Measurements from ENCODE around the gene POLRMT.
"Not testable (repeated sequence)": the region's sequence is repeated elsewhere in the genome, so short reads cannot be mapped to it uniquely, and the experiment has no call there.

The POLRMT gene

DNA sequence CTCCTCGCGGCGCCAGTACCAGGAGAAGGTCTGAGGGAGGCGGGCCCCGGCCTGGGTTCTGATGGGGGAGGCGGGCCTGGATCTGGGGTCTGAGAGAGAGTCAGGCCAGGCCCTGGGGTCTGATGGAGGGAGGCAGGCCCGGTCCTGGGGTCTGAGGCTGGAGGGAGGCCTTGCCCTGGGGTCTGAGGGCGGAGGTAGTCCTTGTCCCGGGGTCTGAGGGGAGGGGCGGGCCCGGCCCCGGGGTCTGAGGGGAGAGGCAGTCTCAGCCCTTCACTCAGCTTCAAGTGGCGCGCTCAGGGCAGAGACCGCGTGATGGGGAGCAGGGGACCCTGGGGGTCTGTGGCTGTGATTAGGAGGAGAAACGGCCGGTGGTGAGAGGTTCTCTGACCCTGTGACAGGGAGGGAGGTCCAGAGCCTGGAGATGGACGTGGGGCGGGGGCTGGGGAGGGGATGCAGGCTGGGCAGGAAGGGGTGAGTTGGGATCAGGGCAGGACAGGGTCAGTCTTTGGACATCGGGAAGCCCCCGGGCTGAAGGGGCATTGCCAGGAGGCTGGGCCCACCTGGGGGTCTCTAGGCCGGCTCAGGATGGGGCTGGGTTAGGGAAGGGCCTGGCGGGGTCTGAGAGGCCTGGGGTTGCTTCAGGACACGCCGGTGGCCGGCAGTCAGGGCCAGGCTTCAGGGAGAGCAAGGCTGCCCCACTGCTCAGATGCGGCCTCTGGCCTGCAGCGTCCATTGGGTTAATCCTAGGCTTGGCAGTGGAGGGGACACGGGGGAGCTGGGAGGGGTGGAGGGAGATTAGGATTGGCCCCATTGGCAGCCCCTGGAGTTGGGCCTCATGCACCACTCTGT lies 25.0 kb downstream of the POLRMT start:
- Mint-ChIP-seq H3K4me3 (no peak overlapping the region), H3K36me3 (ENCODE audit: low read depth) (peaks cover 9% of the 10 kb centered on the region), H3K27me3 (ENCODE audit: low read depth) (no peaks in the 10 kb centered on the region), H3K4me1 (peaks cover 11% of the 10 kb centered on the region), H3K9me3 (no peaks in the 10 kb centered on the region), H3K27ac (no peak overlapping the region)
- TF ChIP-seq, protein P1, sequence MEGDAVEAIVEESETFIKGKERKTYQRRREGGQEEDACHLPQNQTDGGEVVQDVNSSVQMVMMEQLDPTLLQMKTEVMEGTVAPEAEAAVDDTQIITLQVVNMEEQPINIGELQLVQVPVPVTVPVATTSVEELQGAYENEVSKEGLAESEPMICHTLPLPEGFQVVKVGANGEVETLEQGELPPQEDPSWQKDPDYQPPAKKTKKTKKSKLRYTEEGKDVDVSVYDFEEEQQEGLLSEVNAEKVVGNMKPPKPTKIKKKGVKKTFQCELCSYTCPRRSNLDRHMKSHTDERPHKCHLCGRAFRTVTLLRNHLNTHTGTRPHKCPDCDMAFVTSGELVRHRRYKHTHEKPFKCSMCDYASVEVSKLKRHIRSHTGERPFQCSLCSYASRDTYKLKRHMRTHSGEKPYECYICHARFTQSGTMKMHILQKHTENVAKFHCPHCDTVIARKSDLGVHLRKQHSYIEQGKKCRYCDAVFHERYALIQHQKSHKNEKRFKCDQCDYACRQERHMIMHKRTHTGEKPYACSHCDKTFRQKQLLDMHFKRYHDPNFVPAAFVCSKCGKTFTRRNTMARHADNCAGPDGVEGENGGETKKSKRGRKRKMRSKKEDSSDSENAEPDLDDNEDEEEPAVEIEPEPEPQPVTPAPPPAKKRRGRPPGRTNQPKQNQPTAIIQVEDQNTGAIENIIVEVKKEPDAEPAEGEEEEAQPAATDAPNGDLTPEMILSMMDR (IDR thresholded peaks at IDR 0.05; ENCODE audit: unreplicated experiment in 3 of 3) = no peak

DNA sequence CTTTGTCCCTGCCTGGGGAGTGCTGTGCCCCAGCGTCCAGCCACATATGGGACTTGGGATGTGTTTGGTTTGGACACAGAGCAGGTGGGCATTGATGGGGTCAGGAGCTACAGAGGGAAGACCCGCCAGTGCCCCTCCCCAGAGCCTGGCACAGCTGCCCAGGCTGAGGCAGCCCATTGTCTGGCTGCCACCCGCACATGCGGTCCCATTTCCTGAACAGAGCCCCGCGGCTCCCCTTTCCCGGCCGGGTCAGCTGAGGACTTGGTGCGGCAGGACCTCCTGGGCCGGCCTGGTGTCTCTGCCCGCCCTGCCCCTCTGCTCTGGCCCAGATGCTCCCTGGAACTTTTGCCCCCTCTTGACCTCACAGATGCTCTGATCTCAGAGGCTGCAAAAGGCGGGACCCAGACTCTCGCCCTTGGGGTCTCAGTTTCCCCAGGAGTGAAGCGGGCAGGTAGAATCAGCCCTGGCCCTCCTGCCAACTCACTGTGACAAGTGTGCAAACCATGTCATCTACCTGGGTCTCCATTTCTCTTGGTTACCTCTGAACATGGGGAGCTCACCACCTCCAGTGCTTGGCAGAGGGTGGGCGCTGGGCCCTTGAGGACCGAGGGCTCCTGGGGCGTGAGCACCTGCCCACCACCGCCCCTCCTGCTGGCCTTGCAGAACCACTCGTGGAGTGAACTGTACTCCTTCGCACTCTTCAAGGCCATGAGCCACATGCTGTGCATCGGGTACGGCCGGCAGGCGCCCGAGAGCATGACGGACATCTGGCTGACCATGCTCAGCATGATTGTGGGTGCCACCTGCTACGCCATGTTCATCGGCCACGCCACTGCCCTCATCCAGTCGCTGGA lies 25.8 kb downstream of the POLRMT start:
- TF ChIP-seq, protein P1 (IDR thresholded peaks at IDR 0.05; ENCODE audit: unreplicated experiment in 3 of 3) = no peak
- Mint-ChIP-seq H3K4me1 (peaks cover 11% of the 10 kb centered on the region), H3K27ac (no peak overlapping the region), H3K36me3 (ENCODE audit: low read depth) (peaks cover 5% of the 10 kb centered on the region), H3K4me3 (no peak overlapping the region), H3K27me3 (ENCODE audit: low read depth) (no peaks in the 10 kb centered on the region), H3K9me3 (peaks cover 1% of the 10 kb centered on the region)

DNA sequence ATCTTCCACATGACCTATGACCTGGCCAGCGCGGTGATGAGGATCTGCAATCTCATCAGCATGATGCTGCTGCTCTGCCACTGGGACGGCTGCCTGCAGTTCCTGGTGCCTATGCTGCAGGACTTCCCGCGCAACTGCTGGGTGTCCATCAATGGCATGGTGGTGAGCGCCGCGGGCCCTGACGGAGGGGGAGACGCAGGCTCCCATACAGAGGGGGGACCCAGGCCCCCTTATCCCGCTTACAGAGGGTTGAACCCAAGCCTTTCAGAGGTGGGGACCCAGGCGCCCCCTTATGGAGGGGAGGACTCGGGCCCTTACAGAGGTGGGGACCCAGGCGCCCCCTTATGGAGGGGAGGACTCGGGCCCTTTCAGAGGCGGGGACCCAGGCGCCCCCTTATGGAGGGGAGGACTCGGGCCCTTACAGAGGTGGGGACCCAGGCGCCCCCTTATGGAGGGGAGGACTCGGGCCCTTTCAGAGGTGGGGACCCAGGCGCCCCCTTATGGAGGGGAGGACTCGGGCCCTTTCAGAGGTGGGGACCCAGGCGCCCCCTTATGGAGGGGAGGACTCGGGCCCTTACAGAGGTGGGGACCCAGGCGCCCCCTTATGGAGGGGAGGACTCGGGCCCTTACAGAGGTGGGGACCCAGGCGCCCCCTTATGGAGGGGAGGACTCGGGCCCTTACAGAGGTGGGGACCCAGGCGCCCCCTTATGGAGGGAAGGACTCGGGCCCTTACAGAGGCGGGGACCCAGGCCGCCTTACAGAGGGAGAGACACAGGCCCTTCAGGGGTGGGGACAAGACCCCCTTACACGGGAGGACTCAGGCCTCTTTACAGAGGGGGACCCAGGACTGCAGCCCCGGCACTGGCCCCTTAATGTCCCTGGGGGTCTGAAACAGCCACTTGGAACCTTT lies 28.0 kb downstream of the POLRMT start:
- H3K9me3 Mint-ChIP-seq; H3K36me3 Mint-ChIP-seq (ENCODE audit: low read depth); H3K27ac Mint-ChIP-seq; H3K4me1 Mint-ChIP-seq; H3K27me3 Mint-ChIP-seq (ENCODE audit: low read depth); H3K4me3 Mint-ChIP-seq: not testable (repeated sequence)

DNA sequence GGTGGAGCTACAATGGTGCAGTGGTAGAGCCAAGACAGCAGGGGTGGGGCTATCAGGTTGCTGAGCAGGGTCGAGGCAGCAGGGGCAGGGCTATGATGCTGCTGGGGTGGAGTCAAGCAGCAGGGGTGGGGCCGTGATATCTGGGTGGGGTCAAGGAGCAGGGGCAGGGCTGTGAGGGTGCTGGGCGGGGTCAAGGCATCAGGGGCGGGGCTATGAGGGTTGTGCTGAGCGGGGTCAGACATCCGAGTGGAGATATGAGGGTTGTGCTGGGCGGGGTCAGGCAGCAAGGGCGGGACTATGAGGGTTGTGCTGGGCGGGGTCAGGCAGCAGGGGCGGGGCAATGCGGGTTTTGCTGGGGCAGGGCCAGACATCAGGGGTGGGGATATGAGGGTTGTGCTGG lies 29.0 kb downstream of the POLRMT start:
- peaks cover 4% of the 10 kb centered on the region for H3K36me3 Mint-ChIP-seq (ENCODE audit: low read depth)
- H3K27ac Mint-ChIP-seq = no peak overlapping the region
- H3K27me3 Mint-ChIP-seq (ENCODE audit: low read depth) = no peaks in the 10 kb centered on the region
- H3K4me3 Mint-ChIP-seq = no peak overlapping the region
- TF ChIP-seq, protein P1 (IDR thresholded peaks at IDR 0.05; ENCODE audit: unreplicated experiment in 3 of 3) = no peak
- H3K9me3 Mint-ChIP-seq = peaks cover 9% of the 10 kb centered on the region
- H3K4me1 Mint-ChIP-seq = no peaks in the 10 kb centered on the region

DNA sequence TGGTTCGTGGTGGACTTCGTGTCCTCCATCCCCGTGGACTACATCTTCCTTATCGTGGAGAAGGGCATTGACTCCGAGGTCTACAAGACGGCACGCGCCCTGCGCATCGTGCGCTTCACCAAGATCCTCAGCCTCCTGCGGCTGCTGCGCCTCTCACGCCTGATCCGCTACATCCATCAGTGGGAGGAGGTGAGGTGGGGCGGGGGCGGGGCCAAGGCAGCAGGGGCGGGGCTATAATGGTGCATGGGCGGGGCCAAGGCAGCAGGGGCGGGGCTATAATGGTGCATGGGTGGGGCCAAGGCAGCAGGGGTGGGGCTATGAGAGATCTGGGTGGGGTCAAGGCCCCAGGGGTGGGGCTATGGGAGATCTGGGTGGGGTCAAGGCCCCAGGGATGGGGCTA lies 29.6 kb downstream of the POLRMT start:
- H3K4me1 Mint-ChIP-seq; H3K27ac Mint-ChIP-seq; H3K4me3 Mint-ChIP-seq; H3K27me3 Mint-ChIP-seq (ENCODE audit: low read depth); H3K36me3 Mint-ChIP-seq (ENCODE audit: low read depth); H3K9me3 Mint-ChIP-seq: not testable (repeated sequence)

DNA sequence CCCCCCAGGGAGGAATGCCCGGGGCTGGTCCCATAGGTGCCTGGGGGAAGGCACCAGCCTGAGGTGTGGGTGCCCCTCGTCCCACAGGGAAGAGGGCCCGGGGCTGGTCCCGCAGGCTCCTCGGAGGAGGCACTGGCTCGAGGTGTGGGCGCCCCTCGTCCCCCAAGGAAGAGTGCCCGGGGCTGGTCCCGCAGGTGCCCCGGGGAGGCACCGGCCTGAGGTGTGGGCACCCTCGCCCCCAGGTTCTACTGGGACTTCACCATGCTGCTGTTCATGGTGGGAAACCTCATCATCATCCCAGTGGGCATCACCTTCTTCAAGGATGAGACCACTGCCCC lies 30.1 kb downstream of the POLRMT start:
- H3K36me3 Mint-ChIP-seq (ENCODE audit: low read depth); H3K27ac Mint-ChIP-seq; H3K4me3 Mint-ChIP-seq; H3K9me3 Mint-ChIP-seq; H3K27me3 Mint-ChIP-seq (ENCODE audit: low read depth); H3K4me1 Mint-ChIP-seq: not testable (repeated sequence)

Measured in nephron (organoid).